ENCODE measurements around the gene ASZ1.

ASZ1 gene

DNA sequence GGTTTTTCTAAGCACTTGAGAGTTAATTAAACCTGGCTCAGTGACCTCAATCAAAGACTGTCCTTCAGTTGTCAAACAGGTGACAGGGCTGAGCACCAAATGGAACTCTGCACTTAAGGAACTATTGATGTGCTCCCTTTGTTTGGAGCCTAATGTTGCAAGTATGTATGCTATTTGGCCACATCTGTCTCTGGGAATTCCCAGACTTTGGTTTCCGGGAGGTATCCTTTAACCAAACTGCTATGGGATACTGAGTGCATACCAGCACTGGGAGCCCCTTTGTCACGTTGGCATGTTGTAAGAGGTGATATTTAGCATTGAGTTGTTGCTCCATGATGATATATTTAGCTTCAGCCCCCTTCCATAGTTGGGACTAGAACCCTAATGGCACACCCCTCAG is 25.2 kb downstream of the ASZ1 start:
- no peak for DNase-seq (ENCODE audit: low read depth in 3 of 3)

DNA sequence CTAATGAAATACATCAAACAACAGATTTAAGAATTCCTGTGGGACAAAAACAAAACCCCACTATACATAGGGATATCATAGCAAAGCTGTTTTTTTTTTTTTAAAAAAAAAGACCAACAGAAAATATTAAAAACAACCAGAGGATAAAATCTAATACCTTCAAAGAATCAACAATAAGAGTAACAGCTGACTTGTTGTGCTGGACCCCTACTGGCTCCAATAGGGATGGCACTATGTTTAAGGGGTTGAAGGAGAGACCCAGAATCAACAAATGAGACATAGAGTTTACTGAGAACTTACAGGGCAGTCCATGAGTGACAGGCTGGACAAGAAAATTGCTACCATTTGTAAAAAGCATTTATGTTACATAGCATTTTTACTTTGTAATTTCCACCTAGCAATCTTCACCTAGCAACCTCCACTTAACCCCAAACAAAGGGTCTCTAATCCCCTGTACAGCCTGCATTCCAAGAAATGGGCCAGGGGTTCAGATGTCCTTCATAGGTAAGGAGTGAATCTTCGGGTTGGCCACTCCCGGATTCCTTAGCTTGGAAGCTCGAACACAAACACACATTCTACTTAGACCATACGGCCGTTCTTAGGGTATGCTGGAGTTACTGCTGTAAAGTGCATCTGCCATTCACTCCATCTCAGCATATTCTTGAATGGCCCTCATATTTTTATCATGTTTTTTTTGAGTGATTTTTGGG is 25.8 kb downstream of the ASZ1 start:
- DNase-seq (ENCODE audit: low read depth in 3 of 3), result no peak

DNA sequence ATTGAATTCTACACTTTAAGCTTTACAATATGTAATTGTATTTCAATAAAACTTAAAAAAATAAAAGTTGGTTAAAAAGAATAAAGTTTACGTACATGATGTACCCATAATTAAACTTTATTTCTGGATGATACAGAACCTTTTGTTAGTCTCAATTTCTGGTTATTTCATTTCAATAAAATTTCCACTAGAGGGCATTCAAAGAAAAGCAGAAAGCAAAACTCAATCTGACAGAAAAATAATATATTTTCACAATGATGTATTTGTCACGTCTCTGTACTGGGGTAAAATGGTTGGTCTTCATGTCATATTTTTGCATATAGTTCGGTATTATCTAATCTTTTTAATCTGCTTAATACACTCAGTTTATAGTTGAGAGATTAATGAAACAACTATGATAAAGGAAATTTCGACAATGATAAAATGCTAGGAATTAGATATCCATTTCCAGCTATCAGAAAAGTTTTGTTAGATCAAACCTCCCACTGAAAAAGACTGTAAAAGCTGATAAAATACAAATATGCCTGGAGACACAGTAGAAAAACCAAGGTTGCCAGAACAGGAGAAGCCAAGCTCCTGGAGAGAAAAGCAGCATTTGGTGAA is 27.4 kb downstream of the ASZ1 start:
- DNase-seq (ENCODE audit: low read depth in 3 of 3), result no peak

DNA sequence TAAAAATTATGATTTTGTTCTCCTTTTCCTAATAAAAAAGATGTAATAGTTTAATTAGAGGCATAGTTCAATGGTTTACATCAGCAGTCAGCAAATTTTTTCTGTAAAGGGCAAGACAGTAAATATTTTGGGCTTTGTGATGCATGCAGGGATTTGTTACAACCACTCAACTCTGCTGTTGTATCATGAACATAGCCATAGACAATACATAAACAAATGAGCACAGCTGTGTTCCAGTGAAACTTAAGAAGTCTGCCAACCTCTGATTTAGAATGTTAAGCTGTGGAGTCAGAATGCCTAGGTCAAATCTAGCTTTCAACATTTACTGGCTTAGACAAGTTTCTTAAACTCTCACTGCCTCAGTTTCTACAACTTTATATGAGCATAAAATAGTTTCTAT is 31.6 kb downstream of the ASZ1 start:
- no peak for DNase-seq (ENCODE audit: low read depth in 3 of 3)

DNA sequence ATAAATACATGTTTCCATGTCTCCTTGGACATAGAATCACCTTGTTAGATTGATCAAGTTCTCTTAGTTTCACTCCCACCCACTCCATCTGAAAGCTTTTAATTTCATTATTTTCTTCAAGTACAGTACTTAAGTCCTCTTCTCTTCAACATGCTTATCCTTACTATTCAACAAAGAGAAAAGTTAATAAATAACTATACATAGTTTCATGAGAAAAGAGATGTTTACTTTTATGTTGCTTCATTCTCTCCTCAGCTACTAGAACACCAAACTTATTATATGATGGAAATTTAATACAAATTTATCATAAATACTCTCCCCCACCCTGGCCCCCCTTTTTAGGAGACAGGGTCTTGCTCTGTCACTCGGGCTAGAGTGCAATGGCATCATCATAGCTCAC is 33.5 kb downstream of the ASZ1 start:
- no peak for DNase-seq (ENCODE audit: low read depth in 3 of 3)

DNA sequence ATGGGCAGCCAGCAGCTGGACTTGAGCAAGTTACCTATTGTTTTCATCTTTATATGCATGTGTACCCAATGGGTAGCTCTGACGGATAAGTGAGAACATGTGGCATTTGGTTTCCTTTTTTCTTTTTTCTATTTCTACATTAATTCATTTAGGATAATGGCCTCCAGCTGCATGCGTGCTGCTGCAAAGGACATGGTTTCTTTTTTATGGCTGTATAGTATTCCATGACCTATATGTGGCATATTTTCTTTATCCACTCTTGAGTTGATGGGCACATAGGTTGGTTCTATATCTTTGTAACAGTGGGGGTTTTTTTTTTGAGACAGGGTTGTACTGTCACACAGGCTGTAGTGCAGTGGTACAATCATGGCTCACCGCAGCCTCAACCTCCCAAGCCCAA is 37.4 kb downstream of the ASZ1 start:
- no peak for DNase-seq (ENCODE audit: low read depth in 3 of 3)

DNA sequence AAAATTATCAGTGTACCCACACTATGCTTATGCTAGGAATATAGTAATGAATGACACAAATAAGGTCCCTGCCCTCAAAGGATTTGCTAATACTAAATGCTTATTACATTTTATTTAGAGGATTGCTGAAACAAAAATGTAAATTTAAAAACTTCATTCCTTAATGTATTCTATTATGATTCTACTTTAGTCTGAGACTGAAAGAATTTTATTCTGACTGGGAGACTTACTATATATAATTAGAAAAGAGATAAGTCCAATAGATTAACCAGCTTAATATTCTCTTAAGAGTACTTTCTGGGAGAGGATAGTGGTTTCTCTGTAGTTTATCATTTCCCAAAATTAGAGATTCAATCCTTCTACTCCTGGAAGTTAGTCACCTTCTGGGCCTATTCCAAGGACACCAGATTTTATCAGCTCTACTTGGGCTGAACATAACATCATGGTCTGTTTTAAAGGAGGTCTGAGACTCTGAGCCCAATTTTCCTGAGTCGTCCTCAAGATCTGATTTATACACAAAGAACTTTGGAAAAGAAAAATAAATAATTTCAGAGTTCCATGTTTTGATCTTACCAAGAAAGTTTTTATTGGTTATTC is 41.1 kb downstream of the ASZ1 start:
- no peak for DNase-seq (ENCODE audit: low read depth in 3 of 3)

DNA sequence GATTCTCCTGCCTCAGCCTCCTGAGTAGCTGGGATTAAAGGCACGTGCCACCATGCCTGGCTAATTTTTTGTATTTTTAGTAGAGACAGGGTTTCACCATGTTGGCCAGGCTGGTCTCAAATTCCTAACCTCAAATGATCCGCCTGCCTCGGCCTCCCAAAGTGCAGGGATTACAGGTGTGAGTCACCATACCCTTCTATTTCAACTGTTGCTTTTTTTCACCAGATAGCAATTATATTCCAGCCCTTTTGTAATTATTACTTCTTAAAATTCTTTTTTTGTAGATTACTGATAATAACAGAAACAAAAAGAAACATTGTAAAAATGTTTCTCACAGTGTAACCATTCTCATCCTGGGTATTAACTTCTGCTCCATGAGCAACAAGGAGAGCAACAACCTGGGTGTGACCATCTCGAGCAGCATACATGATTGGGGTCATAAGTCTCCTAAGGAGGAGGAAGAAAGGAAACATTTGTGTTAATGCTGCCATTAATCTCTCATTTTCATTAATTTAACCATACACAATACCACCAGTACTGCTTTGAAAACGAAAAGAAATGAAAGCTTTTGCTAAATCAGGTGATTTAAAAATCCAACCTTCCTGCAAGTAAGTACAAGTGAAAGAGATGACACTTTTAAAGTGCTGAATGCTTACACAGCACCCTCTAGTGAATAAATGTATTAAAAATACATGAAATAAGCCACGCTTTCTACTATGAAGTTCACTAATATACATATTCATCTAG is 41.8 kb downstream of the ASZ1 start:
- no peak for DNase-seq (ENCODE audit: low read depth in 3 of 3)

DNA sequence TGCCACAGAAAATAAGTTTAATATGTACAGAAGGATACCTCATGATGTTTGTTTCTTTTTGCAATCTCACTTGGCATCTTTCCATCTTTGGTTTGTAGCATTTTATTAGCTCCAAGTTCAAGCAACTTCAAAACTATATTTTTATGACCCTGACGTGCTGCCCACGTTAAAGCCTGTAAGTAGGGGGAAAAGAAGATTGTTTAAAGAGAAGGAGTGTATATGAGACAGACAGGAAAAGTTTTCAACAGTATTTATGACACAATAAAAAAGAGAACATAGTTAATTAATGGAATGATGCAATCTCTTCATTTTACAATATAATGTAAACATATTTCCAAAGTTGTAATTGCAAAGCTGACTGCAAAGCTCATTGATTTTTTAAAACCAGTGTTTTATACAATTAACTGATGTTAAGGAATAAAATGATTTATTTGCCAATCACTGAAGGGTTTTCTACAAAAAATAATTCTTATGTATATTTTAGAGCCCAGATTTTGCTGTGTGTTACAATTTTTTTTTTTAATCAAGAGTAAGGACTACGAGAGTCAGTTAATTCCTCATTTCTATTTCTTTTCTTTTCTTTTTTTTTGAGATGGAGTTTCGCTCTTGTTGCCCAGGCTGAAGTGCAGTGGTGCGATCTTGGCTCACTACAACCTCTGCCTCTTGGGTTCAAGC is 42.5 kb downstream of the ASZ1 start:
- no peak for DNase-seq (ENCODE audit: low read depth in 3 of 3)

DNA sequence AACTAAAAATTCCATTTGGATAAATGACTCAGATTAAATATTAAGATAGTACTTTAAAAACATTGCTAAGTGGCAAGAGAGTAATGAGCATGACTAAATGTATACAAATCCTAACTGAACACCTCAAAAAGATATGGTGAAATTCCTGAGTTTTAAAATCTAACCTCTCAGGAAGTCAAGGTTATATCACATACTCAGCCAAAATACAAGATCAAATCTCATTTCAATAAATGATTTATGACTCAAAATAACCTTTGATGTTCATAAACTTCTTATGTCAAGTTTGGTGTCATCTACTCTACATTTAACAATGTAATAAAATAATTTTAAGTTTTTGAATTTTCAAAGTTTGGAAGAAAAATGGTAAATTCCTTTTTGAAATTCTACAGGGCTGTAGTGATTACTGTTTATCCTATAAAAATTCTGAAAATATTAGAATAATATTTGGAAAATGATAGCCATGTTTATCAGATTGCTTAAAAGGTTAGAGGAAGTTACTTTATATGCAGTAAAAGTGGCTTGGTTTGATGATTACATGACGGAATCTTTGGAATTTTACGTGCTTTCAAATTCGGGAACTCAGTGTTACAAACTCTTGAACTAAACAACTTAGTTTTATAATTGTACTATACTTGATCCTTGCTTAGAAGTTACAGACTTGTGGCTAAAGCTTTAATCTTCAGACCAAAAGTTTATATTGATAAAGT is 43.7 kb downstream of the ASZ1 start:
- DNase-seq (ENCODE audit: low read depth in 3 of 3), result no peak

DNA sequence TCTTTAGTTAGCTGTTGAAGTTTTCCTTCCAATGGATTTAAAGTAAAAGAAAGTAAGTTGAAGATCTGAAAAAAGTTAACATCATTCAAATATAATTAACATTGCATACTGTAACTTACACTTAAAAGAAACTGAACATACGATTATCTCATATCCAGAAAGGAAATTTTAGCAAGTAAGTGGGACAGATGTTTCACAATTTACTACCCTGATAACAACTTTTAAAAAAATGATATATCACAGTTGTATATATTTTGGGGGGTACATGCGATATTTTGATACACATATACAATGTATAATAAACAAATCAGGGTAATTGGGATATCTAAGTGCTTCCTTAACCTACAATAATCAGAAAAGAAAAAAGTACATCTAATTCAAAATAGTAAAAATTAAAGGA is 44.2 kb downstream of the ASZ1 start:
- no peak for DNase-seq (ENCODE audit: low read depth in 3 of 3)

DNA sequence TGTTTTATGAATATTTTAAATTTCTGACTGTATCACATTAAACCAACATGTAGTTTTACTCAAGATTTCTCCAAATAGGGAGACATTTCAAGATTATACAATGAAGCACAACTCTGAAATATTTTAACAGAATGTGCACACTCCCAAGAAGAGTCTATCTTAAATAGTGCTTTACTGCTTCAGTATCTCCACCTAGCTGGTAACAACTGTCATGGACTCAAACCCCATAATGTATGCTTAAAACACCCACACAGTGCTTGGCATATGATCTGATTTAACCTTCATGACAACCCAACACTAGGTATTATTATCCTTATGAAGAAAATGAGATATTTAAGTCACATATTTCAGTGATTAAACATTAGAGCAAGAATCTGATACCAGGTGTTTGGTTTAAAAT is 45.9 kb downstream of the ASZ1 start:
- no peak for DNase-seq (ENCODE audit: low read depth in 3 of 3)

DNA sequence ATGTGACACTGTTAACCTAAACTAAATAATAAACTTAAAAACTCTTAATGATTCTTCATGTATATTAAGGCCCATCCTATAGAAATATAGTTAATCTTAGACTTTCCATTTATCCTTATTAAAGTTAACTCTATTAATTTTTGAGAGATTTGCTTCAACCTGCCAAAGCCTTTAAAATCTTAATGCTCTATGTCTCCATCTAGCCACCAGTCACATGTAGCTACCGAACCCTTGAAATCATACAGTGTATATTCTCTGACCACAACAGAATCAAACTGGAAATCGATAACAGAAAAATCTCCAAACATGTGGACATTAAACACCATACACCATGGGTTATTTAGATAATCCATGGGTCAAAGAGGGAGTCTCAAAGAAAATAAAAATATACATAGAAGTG is 51.9 kb downstream of the ASZ1 start:
- DNase-seq (ENCODE audit: low read depth in 3 of 3), result no peak

DNA sequence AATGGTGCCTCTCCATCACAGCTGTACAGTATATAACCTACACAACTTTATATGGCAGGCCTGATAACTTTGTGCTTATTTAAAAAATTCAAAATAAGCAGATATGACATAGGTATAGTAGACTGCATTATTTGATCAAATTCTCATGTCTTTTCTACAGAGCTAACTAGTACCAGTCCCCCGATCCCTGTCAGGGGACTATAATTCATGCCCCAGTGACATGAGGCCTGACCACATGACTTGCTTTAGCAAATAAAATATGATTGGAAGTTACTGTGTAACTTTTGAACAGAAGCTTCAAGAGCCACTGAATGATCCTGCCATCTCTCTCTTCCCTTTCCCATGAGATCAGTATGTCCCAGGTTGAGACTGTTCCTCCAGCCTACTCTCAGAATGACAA is 55.2 kb downstream of the ASZ1 start:
- DNase-seq (ENCODE audit: low read depth in 3 of 3), result no peak

DNA sequence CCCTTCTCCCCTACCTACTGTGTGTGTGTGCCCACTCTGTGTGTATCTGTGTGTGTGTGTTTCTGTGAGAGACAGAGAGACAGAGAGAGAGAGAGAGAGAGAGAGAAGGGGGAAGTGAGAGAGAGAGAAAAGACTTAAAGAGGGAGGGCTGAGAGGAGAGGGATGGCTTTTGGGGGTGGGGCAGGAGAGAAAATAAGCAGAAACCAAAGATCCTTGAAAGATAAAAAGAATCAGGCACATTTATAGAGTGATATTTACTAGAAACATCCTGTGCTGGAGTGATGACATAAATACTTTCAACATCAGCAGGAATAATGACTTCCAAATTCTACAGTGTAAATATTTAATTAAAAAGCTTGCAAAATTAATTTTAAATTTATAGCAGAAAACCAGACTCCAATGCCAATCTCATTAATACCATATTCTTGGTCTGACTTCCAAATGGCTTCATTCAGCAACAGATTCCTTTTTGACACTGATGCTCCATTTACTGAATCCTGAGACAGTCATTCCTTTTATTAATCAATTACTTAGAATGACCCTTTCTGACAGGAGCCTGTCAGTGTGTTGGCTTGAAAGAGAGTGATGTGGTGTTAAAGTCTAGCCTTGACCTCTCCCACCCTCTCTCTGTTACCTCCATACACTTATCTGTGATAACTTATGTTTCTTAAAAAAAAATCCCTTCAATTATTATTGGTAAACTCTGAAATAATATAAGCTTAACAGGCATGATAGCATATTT is 62.8 kb downstream of the ASZ1 start:
- no peak for DNase-seq (ENCODE audit: low read depth in 3 of 3)

DNA sequence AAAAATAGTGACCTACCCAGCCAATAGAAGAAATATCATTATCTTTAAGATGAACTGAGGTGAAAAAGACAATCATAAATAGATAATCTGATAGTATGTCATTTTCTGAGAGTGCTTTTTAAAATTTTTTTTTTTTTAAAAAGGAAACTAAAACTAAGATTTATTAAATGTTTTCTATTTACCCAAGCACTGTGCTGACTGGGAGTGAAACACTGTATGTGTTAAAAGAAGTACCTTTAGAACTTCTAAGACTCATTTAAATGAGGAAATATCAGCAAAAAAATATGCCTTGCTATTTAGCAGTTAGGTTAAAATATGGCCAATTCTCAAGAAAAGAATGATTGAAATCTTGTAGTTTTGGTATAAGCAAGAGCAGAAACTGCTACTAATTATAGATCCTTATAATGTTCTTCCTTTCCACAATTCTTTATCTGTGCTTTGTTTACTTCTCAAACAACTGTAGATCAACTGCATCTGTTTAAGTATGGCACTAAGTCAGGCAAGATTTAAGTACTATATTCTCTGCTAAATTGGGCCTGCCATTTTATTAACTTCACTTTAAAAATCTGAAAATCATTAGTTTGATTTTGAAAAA is 64.9 kb downstream of the ASZ1 start:
- no peak for DNase-seq (ENCODE audit: low read depth in 3 of 3)

DNA sequence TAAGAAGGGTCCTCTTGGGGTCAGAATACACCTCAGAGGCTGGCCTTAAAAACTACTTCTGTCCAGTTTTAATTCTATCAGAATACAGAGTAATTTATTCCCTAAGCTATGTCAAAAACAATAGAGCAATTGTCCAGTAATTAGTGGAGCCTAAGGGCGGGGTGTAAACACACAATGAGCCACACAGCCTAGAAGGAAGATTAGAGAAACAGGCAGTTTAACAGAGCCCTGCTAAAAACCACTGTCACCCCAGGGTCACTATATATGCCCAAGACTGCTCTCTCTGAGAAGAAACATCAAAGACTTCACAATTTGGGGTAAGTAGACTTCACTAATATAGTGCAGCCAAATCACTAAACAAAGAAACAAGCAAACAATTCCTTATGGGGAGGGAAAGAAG is 77.3 kb downstream of the ASZ1 start:
- no peak for DNase-seq (ENCODE audit: low read depth in 3 of 3)

DNA sequence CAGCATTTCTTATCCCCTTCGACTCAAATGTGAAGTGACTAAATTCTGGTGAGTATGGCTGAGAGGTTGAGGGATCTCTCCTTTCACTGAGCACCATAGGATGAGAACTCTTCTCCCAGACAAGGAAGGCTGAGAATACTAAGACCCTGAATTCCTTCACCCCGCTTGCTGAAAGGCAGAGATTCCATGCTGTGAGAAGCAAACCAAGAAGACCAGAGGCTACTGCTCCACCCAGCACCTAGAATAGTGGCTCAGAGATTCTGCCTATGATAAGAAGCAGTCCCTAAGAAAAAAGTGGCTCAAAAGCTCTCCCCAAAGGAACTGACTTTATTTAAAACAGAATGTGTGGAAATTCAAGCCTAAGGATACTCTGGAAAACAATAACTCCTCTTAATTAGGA is 77.7 kb downstream of the ASZ1 start:
- no peak for DNase-seq (ENCODE audit: low read depth in 3 of 3)

DNA sequence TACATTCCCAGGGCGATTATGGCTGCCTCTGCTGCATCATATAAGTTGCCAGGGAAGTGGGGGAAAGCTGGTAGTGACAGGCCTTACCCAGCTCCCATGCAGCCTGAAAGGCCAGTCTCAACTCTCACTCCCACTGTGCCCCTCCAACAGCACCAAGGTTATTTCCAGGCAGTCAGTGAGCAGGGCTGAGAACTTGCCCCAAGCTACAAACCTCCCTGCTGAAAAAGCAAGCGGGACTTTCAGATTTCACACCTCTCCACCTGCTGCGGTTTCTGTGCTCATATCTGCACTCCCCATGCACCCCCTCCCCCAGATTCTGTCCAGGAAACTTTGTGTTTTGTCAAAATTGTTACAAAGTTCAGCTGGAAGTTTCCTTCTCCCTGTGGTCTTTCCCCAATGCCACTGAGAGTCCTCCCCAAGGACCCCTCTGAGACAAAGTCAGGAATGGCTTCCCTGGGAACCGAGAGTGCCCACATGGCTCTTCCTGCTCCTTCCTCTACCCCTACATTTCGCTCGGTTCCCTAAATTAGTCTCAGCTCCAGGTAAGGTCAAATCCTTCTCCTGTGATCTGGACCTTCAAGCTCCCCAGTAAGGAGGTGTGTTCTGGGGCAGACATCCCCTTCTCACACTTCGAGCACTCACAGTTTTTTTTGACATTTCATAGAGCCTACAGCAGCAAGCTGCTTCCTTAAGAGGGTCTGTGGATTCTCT is 79.2 kb downstream of the ASZ1 start:
- no peak for DNase-seq (ENCODE audit: low read depth in 3 of 3)

DNA sequence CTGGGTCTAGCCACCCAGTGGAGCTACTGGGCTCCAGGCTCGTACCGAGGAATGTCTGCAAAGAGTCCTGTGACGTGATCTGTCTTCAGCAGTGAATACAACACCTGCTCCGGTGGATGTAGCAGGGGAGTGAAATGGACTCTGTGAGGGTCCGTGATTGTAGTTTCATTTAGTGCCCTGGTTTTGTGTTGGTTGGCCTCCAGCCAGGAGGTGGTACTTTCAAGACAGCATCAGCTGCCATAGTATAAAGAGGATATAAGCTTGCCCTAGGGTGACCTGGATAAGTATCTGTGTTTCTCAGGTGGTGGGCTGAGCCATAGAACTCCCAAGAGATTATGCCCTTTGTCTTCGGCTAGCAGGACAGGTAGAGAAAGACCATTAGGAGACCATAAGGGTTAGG is 79.8 kb downstream of the ASZ1 start:
- no peak for DNase-seq (ENCODE audit: low read depth in 3 of 3)

Measured in stimulated activated CD4-positive, alpha-beta T cell treated with anti-CD3 and anti-CD28 coated beads, TNF-alpha, amount 100 ng/mL, for 4 hours (primary cell).